GM18526 (cell line): Measurements from ENCODE around the gene EFCAB14.

Source experiments
- POLR2A ChIP-seq: IDR thresholded peaks from 3 replicates; pipeline ENCODE4 v1.6.1; 2011; ENCODE audit not compliant: insufficient read length; ENCODE audit errors: extremely low read depth

EFCAB14 gene

DNA sequence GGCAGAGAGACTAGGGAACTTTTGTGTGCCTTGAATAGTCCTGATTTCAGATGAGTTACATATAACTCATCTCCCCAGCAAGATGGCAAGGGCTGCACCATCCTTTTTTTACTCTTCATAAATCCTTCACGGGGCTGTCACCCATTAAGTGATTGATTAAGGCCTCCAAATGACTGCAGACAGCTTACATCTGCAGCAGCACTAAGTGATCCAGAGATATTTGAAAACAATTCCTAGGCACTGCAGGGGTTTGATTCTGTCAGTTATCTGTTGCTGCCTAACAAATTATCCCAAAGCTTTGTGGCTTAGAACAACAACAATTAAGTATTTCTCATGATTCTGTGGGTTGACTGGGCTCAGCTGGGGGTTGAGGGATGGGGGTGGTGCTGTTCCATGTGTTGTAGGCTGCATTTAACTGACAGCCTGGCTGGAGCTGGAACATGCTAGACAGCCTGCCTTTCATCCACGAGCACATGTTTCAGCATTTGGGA lies 27.9 kb downstream of the EFCAB14 start:
- TF ChIP-seq POLR2A, result no peak

DNA sequence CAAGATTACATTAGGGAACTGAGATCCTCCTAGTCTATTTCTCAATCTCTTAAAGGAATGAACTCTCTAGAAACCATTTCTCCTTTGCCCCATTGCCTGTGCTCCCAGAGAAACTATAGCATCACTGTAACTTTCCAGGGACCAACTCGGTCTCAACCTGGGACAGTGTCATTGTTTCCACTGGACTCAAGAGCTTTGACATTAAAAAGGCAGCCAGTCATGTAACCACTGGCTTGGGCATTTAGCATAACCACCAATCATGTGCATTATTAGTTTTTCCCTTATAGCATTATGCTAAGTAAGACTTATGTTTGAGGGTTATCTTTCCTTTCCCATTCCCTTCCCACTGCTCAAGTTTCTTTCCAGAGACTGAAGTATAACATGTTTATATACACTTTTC lies 29.0 kb downstream of the EFCAB14 start:
- no peak for TF ChIP-seq POLR2A

DNA sequence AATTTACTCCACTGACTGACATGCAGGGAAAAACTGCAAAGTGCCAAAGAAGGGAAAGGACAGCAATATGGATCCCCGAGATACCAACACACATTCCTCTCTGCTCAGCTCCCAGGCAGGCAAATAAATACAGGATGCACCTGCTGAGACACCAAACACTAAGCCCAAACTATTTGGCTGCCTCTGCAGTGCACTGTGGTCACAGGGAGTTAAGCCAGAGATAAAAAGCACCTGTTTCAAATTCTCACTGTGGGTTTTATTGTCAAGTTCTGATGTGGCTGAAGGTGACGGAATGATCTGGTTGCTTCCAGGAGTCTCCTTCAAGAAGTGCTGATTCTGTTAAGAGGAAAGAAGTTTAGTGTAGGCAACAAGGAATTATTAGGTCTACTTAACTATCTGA lies 29.6 kb downstream of the EFCAB14 start:
- TF ChIP-seq POLR2A, result no peak

DNA sequence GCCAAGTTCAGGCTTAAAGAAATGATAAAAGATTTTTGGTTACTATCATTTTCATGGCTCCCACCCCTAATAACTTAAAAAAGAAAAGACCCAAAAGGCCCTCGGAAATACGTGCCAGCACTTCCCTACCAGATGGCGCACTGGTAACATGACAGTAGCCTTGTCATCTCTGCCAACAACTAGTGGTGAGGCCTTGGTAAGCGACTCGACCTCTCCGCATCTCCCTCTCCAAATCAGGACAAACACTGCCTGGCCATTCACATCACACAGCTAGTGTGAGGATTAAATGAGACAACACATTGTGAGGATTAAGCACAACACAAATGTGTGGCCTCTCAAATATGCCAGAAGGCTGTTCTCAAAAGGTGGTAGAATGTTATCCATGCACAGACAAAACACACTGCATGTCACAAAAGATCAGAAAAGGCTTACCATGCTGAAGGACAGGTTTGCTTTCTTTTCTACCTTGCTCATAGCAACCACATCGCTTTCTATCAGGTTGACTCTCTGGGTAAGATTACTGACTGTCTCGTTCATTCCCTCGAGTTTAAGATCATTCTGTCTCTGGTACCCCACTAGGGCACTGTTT lies 30.9 kb downstream of the EFCAB14 start:
- TF ChIP-seq POLR2A, result no peak

DNA sequence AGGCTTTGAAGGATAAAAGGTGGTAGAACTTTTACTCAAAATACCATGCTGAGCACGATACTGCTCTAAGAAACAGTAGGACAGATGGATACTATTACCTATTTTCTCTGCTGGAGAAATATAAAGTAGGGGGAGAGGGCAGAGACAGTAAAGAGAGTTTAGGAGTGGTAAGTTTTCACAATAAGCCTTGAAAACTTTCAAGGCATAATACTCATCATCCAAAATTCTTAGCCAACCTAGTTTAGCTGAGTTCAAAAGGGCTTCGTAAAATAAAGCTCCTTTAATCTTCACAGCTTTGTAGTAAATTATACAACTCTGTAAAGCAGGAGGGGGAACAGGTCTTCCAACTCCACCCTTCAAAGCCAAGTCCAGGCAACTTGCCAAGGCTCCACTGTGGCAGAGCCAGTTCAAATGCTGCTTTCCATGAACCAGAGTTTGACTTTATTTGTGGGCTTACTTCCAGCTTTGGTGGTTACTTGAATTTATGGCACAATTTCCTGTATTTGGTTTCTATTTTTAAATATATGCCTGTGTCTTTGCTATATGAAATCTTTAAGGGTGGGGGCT lies 31.7 kb downstream of the EFCAB14 start:
- TF ChIP-seq POLR2A, result no peak

DNA sequence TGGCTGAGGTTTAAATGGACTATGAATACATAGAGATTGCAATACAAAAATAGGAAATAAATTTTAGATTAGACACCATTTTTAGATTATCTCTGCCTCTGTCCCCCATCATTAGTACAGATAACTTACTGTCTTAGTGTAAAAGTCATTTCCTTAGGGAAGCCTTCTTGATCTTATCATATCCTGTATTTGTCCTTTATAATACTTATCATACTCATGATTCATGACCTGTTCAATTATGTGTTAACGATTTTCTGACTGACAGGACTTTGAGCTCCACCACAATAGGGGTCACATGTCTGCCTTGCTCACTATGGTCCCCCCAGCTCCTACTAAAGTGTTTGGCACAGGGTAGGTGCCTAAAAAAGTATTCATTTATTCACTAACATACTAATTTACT lies 32.7 kb downstream of the EFCAB14 start:
- TF ChIP-seq POLR2A, result no peak

DNA sequence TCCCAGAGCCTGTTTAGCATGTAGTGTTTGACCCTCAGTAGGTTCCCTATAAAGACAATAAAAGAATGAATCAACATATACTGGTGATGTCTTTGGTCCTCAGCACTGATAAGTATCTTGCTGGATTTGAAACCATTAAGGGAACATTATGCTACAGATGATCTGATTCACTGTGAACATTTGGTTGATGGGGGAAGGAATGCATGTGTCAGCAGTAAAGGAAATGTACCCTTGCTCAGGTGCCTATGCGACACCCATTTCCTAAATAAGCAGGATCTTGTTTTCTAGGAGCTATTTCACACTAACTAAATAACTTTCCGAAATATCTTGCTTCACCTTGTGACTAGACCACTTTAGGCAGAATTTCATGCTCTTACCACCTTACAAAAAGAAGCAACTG lies 34.2 kb downstream of the EFCAB14 start:
- no peak for TF ChIP-seq POLR2A

DNA sequence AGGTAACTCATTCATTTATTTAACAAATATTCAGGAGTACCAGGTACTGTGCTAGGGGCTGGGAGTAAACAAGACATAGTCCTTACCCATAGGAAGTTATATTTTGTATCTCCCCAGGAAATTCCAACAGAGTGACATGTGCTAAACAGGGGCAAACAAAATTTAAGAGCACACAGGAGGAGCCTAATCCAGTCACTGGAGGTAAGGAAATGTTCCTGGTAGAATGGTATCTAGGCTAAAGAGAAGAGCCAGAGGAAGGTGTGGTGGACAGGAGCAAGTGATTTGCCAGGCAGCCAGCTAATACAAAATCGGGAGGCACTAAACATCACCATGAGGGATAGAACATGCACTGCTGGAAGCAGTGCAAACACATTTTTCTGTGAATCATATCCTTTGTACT lies 36.9 kb downstream of the EFCAB14 start:
- no peak for TF ChIP-seq POLR2A

DNA sequence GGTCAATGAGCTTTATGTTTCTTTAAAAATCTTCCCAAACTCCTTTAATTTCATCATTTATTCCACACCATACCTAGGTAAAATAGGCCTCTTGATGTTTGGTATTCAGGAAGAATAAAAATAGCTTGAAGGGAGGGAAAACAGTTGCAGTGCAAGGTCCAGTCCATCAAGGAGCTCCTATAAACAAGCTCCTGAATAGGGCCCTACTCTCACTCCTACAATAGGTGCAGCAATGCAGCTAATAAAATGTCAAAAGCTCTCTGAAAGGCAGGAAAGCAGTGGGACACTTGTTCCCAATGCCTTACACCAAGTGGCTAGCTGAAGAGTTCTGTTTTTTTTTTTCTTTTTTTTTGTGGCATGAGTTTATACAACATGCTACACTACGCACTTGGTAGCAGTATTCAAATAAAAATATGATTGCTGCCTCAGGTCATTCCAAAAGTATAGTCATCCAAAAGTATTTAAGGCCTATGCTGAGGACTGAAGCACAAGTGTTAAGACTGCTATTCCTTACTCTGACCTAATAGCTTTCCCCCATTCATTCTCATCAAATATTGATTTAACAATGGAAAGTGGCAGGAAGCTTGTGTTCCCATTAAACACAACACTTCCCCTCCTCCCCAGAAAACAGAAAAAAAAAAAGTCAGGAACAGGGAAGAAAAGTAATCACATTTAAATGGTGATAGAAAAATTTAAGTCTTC lies 37.4 kb downstream of the EFCAB14 start:
- no peak for TF ChIP-seq POLR2A

DNA sequence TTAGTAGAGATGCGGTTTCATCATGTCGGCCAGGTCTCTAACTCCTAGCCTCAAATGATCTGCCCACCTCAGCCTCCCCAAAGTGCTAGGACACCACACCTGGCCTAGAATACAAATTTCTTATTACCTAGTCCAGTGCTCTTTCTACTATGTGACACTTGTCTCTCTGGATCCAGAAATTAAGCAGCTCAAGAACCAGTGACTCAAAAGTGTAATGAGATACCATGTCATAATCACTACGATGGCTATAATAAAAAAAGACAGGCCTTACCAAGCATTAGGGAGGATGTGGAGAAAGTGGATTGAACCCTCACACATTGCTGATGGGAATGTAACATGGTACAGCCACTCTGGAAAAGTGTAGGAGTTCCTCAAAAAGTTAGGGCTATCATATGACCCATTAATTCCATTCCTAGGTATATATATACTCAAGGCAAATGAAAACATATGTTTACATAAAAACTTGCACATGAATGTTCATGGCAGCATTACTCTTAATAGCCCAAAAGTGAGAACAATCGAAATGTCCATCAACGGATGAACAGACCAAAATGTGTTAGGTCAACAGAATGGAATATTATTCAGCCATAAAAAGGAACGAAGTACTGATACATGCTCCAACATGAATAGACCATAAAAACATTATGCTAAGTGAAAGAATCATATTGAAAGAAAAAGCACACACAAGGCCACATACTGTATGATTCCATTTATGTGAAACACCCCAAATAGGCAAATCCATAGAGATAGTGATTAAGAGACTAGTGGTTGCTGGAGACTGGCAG lies 38.9 kb downstream of the EFCAB14 start:
- no peak for TF ChIP-seq POLR2A

DNA sequence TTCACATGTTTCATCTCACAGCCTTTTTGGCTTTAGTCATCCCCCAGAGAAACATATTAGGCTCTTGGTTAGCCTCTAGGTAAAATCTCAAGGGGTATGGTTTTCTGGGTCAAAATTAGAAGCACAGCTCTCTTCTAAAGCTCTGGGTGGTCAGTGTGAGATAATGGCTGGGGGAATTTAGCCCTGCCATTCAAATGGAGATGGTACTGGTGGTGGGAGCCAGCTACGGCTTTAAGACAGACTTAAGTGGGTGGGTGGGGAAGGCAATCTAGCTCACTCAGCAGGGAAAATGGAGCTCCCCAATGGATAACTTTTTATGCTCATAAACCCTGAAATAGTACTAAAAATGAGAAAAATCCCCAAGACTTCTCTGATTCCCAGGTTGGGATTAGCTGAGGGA lies 41.6 kb downstream of the EFCAB14 start:
- TF ChIP-seq POLR2A, result no peak

DNA sequence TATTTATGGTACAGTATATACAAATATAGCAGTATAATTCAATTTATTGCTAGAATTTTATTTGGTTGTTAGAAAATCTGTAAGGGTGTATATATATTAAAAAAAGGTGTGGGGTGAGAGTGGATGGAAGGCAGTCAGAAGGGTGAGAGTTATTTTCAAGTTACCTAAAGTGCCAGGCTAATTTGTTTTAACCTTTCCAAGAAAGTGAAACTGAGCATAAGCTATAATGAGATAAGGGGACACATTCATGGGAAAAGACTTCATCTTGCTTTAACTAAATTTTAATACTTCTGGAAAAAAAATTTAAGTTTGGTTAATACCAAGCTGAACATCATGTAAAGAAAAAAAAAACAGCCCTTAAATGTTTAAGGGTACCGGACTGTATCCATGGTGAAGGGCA lies 42.4 kb downstream of the EFCAB14 start:
- no peak for TF ChIP-seq POLR2A

DNA sequence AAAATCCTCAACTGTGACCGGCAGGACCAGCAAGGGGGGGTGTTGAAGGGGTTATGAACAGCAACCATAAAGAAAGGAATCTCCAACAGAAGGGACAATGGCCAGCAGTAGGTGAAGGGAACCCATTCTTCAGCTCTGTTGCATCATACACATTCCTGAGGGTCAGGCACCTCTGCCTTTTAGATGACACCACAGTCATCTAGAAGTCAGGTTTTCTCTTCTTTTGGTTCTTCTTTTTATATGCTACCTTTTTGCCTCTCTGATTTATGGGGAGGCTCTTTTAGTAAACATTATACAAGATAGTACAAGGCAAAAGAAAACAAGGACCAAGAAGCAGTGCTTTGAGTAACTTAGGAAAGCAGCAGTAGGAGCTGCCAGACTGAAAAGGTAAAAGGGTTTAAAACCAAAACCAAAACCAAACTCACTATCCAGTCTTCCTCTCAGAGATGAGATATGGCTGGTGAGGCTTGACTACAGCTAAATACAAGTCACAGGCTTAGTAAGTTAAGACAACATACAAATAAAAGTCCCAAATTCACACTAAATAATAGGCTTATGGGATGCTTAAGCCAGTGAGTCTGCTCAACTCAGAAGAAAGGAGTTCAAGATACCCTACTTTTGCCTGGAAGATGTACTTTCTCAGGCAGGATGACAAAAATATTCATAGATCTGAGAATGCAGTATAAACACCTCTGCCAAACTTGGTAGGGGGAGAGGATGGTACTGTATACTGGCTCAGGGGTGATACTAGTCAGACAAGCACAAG lies 43.2 kb downstream of the EFCAB14 start:
- no peak for TF ChIP-seq POLR2A

DNA sequence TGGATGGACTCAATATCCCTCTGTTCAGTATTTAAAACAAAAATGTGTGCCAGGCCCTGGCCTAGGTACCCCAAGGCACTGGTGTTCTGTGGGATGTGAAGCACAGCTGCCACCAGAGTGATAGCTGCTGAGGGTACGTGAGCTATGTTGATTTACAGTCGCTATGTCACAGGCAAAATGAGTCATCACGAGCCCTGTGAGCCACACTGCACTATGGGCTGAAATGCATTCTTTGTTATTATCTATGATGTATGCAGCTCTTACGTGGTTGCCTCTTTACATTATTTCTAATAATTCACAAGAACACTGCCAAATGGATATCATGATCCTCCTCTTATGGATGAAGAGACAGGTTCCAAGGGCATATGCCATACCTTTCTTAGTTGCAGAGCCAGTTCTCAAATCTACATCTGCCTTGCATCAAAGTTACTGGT lies 45.1 kb downstream of the EFCAB14 start:
- TF ChIP-seq POLR2A, result no peak

DNA sequence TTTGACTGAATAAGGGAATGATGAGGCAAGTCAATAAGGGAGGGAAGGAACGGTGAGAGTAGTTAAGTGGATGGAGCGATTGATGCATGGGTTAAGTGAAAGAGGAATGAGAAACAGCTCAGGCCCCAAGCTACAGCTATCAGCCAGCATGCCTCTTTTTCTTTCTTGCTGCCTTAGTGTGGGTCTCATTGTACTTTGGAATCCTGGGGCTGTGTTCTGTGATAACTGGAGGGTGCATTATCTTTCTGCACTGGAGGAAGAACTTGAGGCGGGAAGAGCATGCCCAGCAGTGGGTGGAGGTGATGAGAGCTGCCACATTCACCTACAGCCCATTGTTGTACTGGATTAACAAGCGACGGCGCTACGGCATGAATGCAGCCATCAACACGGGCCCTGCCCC lies 46.2 kb downstream of the EFCAB14 start:
- TF ChIP-seq POLR2A, result no peak
